ENCODE data around the gene SMOC1. TPM values are rescaled to one million over a fixed set of nuclear protein-coding genes. Genes with fewer than 3 reads are reported as not detected.

The SMOC1 gene
- polyA plus RNA-seq, 3 donors: not detected

DNA sequence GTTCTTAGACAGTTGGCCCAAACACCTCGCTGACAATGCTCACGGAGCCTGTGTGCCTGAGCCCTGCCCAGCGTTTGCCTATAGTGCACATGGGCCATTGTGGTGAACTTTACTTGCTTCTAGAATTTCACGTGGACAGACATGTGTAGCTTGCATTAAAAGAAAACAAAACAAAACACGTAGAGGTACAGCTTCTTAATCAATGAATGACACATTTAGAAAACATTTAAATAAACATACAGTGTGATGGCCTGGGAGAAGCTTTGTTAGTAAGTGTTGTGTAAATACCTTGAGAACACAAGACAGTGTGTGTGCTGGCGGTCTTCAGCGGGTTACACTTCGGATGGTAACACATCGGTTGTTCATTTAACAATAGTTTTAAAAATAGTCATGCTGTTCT lies 38.1 kb downstream of the SMOC1 start:
- no peak overlapping the region for H3K27ac Mint-ChIP-seq
- H3K4me3 ChIP-seq (replicated peaks in 1 of 3; ENCODE audit: low read depth in 2 of 3, low read length in 3 of 3): no peak overlapping the region
- peaks cover 5 to 13% (median 12%) of the 10 kb centered on the region in 3 donors for H3K27me3 Mint-ChIP-seq (ENCODE audit: low read depth in 3 of 3)
- H3K9me3 Mint-ChIP-seq: peaks cover 0 to 1% (median 0%) of the 10 kb centered on the region in 7 donors
- H3K4me2 ChIP-seq (replicated peaks; ENCODE audit: extremely low read depth, low read length, poor library complexity, severe bottlenecking): no peak overlapping the region
- intact Hi-C loops (cut with micrococcal nuclease): no loop called here
- no peak overlapping the region for H3K27ac ChIP-seq (ENCODE audit: low read depth in 1 of 2, low read length in 2 of 2)
- H4K20me1 ChIP-seq (ENCODE audit: insufficient read depth, low read length): no peaks in the 10 kb centered on the region
- no peaks in the 10 kb centered on the region for H3K27me3 ChIP-seq (ENCODE audit: control insufficient read depth in 2 of 2, insufficient read depth in 2 of 2, low read length in 2 of 2)
- no peaks in the 10 kb centered on the region for H3K36me3 Mint-ChIP-seq
- no peaks in the 10 kb centered on the region for H3K9me3 ChIP-seq (replicated peaks in 1 of 2; ENCODE audit: control insufficient read depth in 1 of 2, insufficient read depth in 1 of 2, low read length in 2 of 2)
- no peak overlapping the region for H3K9ac ChIP-seq (ENCODE audit: insufficient read depth, low read length, poor library complexity, severe bottlenecking)
- no peaks in the 10 kb centered on the region for H3K4me1 ChIP-seq (ENCODE audit: control insufficient read depth in 1 of 2, insufficient read depth in 2 of 2, low read length in 2 of 2)
- H3K79me2 ChIP-seq (ENCODE audit: insufficient read depth, low read length): no peaks in the 10 kb centered on the region
- H2AFZ ChIP-seq (ENCODE audit: insufficient read depth, low read depth, low read length, poor library complexity, severe bottlenecking): no peak overlapping the region
- H3K4me1 Mint-ChIP-seq: no peaks in the 10 kb centered on the region
- H3K4me3 Mint-ChIP-seq: no peak overlapping the region
- TF ChIP-seq, protein P1, sequence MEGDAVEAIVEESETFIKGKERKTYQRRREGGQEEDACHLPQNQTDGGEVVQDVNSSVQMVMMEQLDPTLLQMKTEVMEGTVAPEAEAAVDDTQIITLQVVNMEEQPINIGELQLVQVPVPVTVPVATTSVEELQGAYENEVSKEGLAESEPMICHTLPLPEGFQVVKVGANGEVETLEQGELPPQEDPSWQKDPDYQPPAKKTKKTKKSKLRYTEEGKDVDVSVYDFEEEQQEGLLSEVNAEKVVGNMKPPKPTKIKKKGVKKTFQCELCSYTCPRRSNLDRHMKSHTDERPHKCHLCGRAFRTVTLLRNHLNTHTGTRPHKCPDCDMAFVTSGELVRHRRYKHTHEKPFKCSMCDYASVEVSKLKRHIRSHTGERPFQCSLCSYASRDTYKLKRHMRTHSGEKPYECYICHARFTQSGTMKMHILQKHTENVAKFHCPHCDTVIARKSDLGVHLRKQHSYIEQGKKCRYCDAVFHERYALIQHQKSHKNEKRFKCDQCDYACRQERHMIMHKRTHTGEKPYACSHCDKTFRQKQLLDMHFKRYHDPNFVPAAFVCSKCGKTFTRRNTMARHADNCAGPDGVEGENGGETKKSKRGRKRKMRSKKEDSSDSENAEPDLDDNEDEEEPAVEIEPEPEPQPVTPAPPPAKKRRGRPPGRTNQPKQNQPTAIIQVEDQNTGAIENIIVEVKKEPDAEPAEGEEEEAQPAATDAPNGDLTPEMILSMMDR (IDR thresholded peaks at IDR 0.05): no peak
- H3K36me3 ChIP-seq (replicated peaks in 1 of 2; ENCODE audit: control insufficient read depth in 1 of 2, insufficient read depth in 2 of 2, low read length in 2 of 2): no peaks in the 10 kb centered on the region
- 94% methylated on average over 3 of the region's 9 CpGs for WGBS (ENCODE audit: insufficient coverage)
- DNase-seq: no peak

DNA sequence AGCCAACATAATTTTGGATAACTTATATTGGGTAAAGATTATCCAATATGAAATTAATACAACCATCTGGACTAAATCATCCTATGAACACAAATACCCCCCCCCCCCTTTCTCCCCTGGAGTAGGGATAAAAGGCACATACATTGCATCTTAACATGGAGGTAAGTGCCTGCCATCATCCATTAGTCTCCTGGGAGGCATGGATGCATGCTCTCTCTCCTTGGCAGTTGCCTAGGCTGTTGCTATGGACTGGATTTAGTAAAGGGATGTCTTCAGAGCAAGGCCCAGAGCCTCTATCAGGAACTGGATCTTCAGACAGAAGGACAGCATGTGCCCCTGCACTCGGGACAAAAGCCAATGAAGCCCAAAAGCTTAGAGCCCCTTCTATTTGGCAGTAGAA lies 40.6 kb downstream of the SMOC1 start:
- Histone ChIP-seq H3K79me2 (ENCODE audit: insufficient read depth, low read length) (no peaks in the 10 kb centered on the region), H4K20me1 (ENCODE audit: insufficient read depth, low read length) (no peaks in the 10 kb centered on the region), H3K4me2 (replicated peaks; ENCODE audit: extremely low read depth, low read length, poor library complexity, severe bottlenecking) (no peak overlapping the region), H3K9me3 (replicated peaks in 1 of 2; ENCODE audit: control insufficient read depth in 1 of 2, insufficient read depth in 1 of 2, low read length in 2 of 2) (no peaks in the 10 kb centered on the region), H2AFZ (ENCODE audit: insufficient read depth, low read depth, low read length, poor library complexity, severe bottlenecking) (no peak overlapping the region), H3K4me3 (replicated peaks in 1 of 3; ENCODE audit: low read depth in 2 of 3, low read length in 3 of 3) (no peak overlapping the region), H3K36me3 (replicated peaks in 1 of 2; ENCODE audit: control insufficient read depth in 1 of 2, insufficient read depth in 2 of 2, low read length in 2 of 2) (no peaks in the 10 kb centered on the region), H3K9ac (ENCODE audit: insufficient read depth, low read length, poor library complexity, severe bottlenecking) (no peak overlapping the region), H3K4me1 (ENCODE audit: control insufficient read depth in 1 of 2, insufficient read depth in 2 of 2, low read length in 2 of 2) (no peaks in the 10 kb centered on the region), H3K27me3 (ENCODE audit: control insufficient read depth in 2 of 2, insufficient read depth in 2 of 2, low read length in 2 of 2) (no peaks in the 10 kb centered on the region), H3K27ac (ENCODE audit: low read depth in 1 of 2, low read length in 2 of 2) (no peak overlapping the region)
- no peak overlapping the region for H3K27ac Mint-ChIP-seq
- TF ChIP-seq, protein P1 (IDR thresholded peaks at IDR 0.05): no peak
- H3K4me3 Mint-ChIP-seq: no peak overlapping the region
- no peaks in the 10 kb centered on the region for H3K36me3 Mint-ChIP-seq
- DNase-seq: no peak
- H3K4me1 Mint-ChIP-seq: no peaks in the 10 kb centered on the region
- H3K9me3 Mint-ChIP-seq: peaks cover 0 to 3% (median 0%) of the 10 kb centered on the region in 7 donors
- 100% methylated on average over 1 of the region's 1 CpG for WGBS (ENCODE audit: insufficient coverage)
- intact Hi-C loops (cut with micrococcal nuclease): no loop called here
- H3K27me3 Mint-ChIP-seq (ENCODE audit: low read depth in 3 of 3): peaks cover 2 to 14% (median 13%) of the 10 kb centered on the region in 3 donors
